Raji (cell line): Measurements from ENCODE around the gene RNF112.

Experiments
- POLR2A ChIP-seq: IDR thresholded peaks from 2 replicates; pipeline ENCODE4 v1.6.1; 2011; ENCODE audit warnings: low read depth, low read length, control low read depth; ENCODE audit not compliant: insufficient read depth

The RNF112 gene

DNA sequence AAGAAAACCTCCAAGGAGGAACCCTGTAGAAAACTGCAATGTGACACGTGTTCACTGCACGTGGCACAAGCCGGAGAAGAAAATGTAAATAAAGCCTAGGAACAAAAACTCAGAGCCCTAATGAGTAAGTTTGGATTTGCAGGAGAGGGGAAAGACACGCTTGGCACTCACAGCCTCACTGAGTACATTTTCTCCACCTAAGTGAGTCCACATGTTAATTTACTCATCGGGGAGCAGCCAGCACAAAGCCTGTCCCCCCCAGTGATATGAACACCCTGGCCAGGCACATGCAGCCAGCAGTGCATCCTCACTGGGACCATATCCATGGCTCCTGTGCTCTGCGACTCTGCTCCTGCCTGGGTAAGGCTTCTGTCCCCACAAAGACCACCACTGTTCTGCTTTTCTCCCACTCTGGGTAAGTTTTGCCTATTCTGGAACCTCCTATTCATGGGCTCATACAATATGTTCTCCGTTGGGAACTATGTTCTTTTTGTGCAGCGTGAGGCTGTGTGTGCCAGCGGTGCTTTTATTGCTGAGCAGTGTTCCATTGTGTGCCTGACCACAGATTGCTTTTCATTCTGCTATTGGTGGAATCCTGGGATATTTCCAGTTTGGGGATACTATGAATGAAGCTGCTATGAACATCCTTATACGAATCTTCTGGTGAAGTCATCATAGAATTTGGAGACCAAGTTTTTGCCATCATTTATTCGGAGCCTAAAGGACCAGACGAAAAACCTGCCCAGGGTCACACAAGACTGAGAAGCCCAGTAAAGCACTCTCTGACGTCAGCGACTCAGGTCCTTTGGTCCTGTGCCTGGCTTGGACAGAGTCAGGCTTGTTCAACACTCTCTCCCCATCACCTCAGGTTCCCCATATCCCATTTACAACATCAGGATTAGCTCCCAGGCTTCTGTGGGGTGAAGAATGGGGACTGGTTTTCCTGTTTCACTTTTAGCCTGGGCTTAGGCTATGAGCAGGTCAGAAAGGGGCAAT lies 53.3 kb downstream of the RNF112 start:
- no peak for TF ChIP-seq POLR2A
